ENCODE data around the gene LARGE1. TPM values are rescaled to one million over a fixed set of nuclear protein-coding genes. Genes with fewer than 3 reads are reported as not detected.

The LARGE1 gene
- total and polyA plus RNA-seq, 2 of the 13 experiments (the other 11 are each of a cell fraction or from before 2014, with no cell fraction given) = 8.4 to 11.0 TPM

GRCh38 chr22:33803371-33804282 lies 116.6 kb downstream of the LARGE1 start:
- no peak overlapping the region for H3K27ac ChIP-seq (ENCODE audit: extremely low read length, insufficient read depth, low read length)
- DNase-seq (ENCODE audit: low spot score) = no peak
- no peak overlapping the region for H3K9ac ChIP-seq (ENCODE audit: insufficient read depth, low read depth, low read length)
- intact Hi-C loops (cut with micrococcal nuclease; ENCODE audit: unreplicated experiment) = no loop called here
- H3K79me2 ChIP-seq (ENCODE audit: insufficient read depth, low read length) = no peaks in the 10 kb centered on the region
- ATAC-seq = no peak
- H3K36me3 ChIP-seq (replicated peaks in 1 of 2; ENCODE audit: control insufficient read depth in 1 of 2, insufficient read depth in 2 of 2, low read length in 2 of 2) = no peaks in the 10 kb centered on the region
- H3K27me3 ChIP-seq (ENCODE audit: control insufficient read depth in 1 of 2, insufficient read depth in 2 of 2, low read length in 2 of 2) = no peaks in the 10 kb centered on the region
- no peaks in the 10 kb centered on the region for H3K4me1 ChIP-seq (ENCODE audit: insufficient read depth, low read length)
- H2AFZ ChIP-seq (ENCODE audit: low read length) = no peak overlapping the region
- no TSS peak for BruUV-seq (replicated peaks)
- WGBS (ENCODE audit: low lambda C conversion rate) = 97% methylated on average over 7 of the region's 7 CpGs
- no peak overlapping the region for H3K4me2 ChIP-seq (ENCODE audit: low read depth, low read length)
- in situ Hi-C loops (cut with HindIII; ENCODE audit: extremely low pct_ligation_motif_present, low pct_unique_long_range_greater_than_20kb) = no loop called here
- ChIA-PET POLR2A (no interaction called here), CTCF (ENCODE audit: low intra/inter-chr PET ratio, low total read pairs) (no interaction called here)
- no peak for FAIRE-seq
- no peaks in the 10 kb centered on the region; the same call in 1 of the 2 replicates for H4K20me1 ChIP-seq (ENCODE audit: insufficient read depth, low read length)
- H3K4me3 ChIP-seq (replicated peaks in 1 of 3; ENCODE audit: insufficient read depth in 1 of 3, low read depth in 2 of 3, low read length in 3 of 3) = no peak overlapping the region
- H3K9me3 ChIP-seq (ENCODE audit: low read length) = no peaks in the 10 kb centered on the region
- TF ChIP-seq NPAS2 (CRISPR knock-in tag; IDR thresholded peaks at IDR 0.05; ENCODE audit: borderline replicate concordance) = no peak
- TF ChIP-seq AHDC1 (CRISPR knock-in tag; IDR thresholded peaks at IDR 0.05; ENCODE audit: borderline replicate concordance) = no peak
- TF ChIP-seq KIAA2018 (CRISPR knock-in tag; IDR thresholded peaks at IDR 0.05; ENCODE audit: borderline replicate concordance) = no peak
- TF ChIP-seq POLR2A (IDR thresholded peaks at IDR 0.05; ENCODE audit: insufficient read depth in 1 of 2, low read depth in 2 of 2, low read length in 2 of 2) = no peak
- no peak for TF ChIP-seq TP53 (CRISPR knock-in tag; conservative IDR thresholded peaks at IDR 0.05)
- no peak for TF ChIP-seq E2F1 (CRISPR knock-in tag; IDR thresholded peaks at IDR 0.05)
